NT2/D1 (cell line): ENCODE data around the gene TMEM203.

Source experiments
- YY1 ChIP-seq: IDR thresholded peaks from 2 replicates; pipeline ENCODE4 v1.6.1; 2011; ENCODE audit not compliant: insufficient read length, insufficient read depth
- ZNF274 ChIP-seq: IDR thresholded peaks from 2 replicates; pipeline ENCODE4 v1.6.1; 2011; ENCODE audit warnings: mild to moderate bottlenecking, low read depth, low read length

- no peak for TF ChIP-seq YY1
- no peak for TF ChIP-seq ZNF274
Observed at GRCh38 chr9:137159105-137160053, 46.1 kb downstream of the TMEM203 start.
